GM12874 (cell line): Measurements from ENCODE around the gene PPFIBP1.

Experiments used
- CTCF ChIP-seq: IDR thresholded peaks from 2 replicates; pipeline ENCODE4 v1.5.1; 2011; ENCODE audit warnings: low read depth, mild to moderate bottlenecking, control low read depth, low read length, moderate library complexity; ENCODE audit not compliant: insufficient read depth

PPFIBP1 gene

GRCh38 chr12:27593266-27593665, 69.3 kb downstream of the PPFIBP1 start:
- no peak for TF ChIP-seq CTCF

GRCh38 chr12:27595231-27595642, 71.2 kb downstream of the PPFIBP1 start:
- no peak for TF ChIP-seq CTCF

GRCh38 chr12:27602516-27602915, 78.5 kb downstream of the PPFIBP1 start:
- TF ChIP-seq CTCF: no peak

- no peak for TF ChIP-seq CTCF
Measured at GRCh38 chr12:27604431-27604830, 80.4 kb downstream of the PPFIBP1 start.

- TF ChIP-seq CTCF: no peak
Measured at GRCh38 chr12:27606986-27607385, 83.0 kb downstream of the PPFIBP1 start.

- no peak for TF ChIP-seq CTCF
Measured at GRCh38 chr12:27607591-27607990, 83.6 kb downstream of the PPFIBP1 start.

GRCh38 chr12:27608890-27609289, 84.9 kb downstream of the PPFIBP1 start:
- no peak for TF ChIP-seq CTCF

- TF ChIP-seq CTCF: no peak
Measured at GRCh38 chr12:27610374-27610773, 86.4 kb downstream of the PPFIBP1 start.
